H1 (cell line): ENCODE results near the gene RAB3IP.

Source experiments
- TAF1 ChIP-seq: IDR thresholded peaks from 2 replicates; pipeline ENCODE4 v1.6.1; 2011; ENCODE audit warnings: mild to moderate bottlenecking, low read depth, low read length
- TF ChIP-seq, protein P1 (sequence below), 3 experiments: IDR thresholded peaks; 1 replicate in 2 of 3; 2 replicates in 1 of 3; pipeline versions ENCODE4 v1.5.1 to v1.6.1; 2011; ENCODE audit warnings: low read length in 3 of 3, mild to moderate bottlenecking in 3 of 3, inconsistent platforms in 2 of 3, low read depth in 1 of 3, moderate library complexity in 1 of 3; ENCODE audit not compliant: insufficient read depth in 1 of 3; ENCODE audit errors: control extremely low read depth in 1 of 3

DNA sequence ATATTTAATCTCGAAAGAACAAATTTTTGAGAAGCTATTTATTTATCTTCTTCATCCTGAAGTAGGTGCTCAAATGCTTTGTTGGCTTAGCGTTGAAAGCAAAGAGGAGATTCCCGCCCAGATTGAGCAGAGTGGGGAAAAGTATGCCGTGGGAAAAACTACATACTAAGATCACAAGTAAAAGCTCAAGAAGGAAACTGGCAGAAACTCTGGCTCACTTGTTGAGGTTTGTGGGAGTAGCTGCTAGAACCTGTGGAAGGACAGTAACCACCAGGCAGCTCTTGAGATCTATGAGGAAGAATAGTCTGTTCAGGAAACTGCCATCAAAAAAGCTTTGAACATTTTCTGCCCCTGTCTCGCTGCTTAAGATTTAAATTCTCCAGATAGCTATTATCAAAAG, 90.2 kb downstream of the RAB3IP start:
- no peak for TF ChIP-seq TAF1
- TF ChIP-seq, protein P1, sequence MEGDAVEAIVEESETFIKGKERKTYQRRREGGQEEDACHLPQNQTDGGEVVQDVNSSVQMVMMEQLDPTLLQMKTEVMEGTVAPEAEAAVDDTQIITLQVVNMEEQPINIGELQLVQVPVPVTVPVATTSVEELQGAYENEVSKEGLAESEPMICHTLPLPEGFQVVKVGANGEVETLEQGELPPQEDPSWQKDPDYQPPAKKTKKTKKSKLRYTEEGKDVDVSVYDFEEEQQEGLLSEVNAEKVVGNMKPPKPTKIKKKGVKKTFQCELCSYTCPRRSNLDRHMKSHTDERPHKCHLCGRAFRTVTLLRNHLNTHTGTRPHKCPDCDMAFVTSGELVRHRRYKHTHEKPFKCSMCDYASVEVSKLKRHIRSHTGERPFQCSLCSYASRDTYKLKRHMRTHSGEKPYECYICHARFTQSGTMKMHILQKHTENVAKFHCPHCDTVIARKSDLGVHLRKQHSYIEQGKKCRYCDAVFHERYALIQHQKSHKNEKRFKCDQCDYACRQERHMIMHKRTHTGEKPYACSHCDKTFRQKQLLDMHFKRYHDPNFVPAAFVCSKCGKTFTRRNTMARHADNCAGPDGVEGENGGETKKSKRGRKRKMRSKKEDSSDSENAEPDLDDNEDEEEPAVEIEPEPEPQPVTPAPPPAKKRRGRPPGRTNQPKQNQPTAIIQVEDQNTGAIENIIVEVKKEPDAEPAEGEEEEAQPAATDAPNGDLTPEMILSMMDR (IDR thresholded peaks at IDR 0.05; ENCODE audit: control extremely low read depth in 1 of 3, insufficient read depth in 1 of 3, low read depth in 1 of 3, low read length in 3 of 3): no peak
